T-helper 1 cell treated with Interleukin-12 subunit alpha and Interleukin-12 subunit beta and Interleukin-4 antibody, amounts not matched to agents 30 ng/mL and 1 ng/mL, for 36 hours (primary cell): ENCODE measurements around the gene AP3S1. TPM values are rescaled to one million over a fixed set of nuclear protein-coding genes. Genes with fewer than 3 reads are reported as not detected.

ENCODE experiments used
- intact Hi-C: fragments of 100-400 bp; cut with micrococcal nuclease; formaldehyde crosslinking; loops from one replicate; pipeline ENCODE4 v1.15.1; 2024
- total RNA-seq: library from RNA; stranded (reverse); gene quantifications from 2 replicates; pipeline ENCODE4 v1.2.3, GENCODE V29; 2022

AP3S1 gene
- total RNA-seq, 1 donor from 2014 or later: 43.7 TPM

- intact Hi-C loops: no loop called here
Observed at GRCh38 chr5:115932991-115933390, 91.3 kb downstream of the AP3S1 start.

- intact Hi-C loops: no loop called here
Observed at GRCh38 chr5:115934388-115934974, 92.7 kb downstream of the AP3S1 start.

- intact Hi-C loops: no loop called here
Observed at GRCh38 chr5:115936031-115936430, 94.3 kb downstream of the AP3S1 start.

- intact Hi-C loops: no loop called here
Observed at GRCh38 chr5:115939059-115939458, 97.3 kb downstream of the AP3S1 start.

- intact Hi-C loops: no loop called here
Observed at GRCh38 chr5:115940080-115940810, 98.5 kb downstream of the AP3S1 start.

- intact Hi-C loops: no loop called here
Observed at GRCh38 chr5:115941051-115941675, 99.4 kb downstream of the AP3S1 start.

- intact Hi-C loops: no loop called here
Observed at GRCh38 chr5:115944501-115944900, 102.8 kb downstream of the AP3S1 start.

- intact Hi-C loops: no loop called here
Observed at GRCh38 chr5:115946655-115947054, 104.9 kb downstream of the AP3S1 start.

- intact Hi-C loops: no loop called here
Observed at GRCh38 chr5:115947260-115947659, 105.5 kb downstream of the AP3S1 start.

GRCh38 chr5:115948091-115948534, 106.4 kb downstream of the AP3S1 start:
- intact Hi-C loops: no loop called here

GRCh38 chr5:115949096-115949495, 107.4 kb downstream of the AP3S1 start:
- intact Hi-C loops: no loop called here

GRCh38 chr5:115952588-115952987, 110.9 kb downstream of the AP3S1 start:
- intact Hi-C loops: loop anchor here (1.0 kb wide), 1 partner anchor 17 kb away; no protein-coding TSS in a partner anchor

GRCh38 chr5:115954144-115954543, 112.4 kb downstream of the AP3S1 start:
- intact Hi-C loops: no loop called here

GRCh38 chr5:115956957-115957356, 115.2 kb downstream of the AP3S1 start:
- intact Hi-C loops: no loop called here

GRCh38 chr5:115961381-115962238, 119.9 kb downstream of the AP3S1 start:
- intact Hi-C loops: loop anchor here (10.0 kb wide), 1 partner anchor 613 kb away; the partner anchor contains the start of gene SEMA6A

GRCh38 chr5:115962239-115962564, 120.5 kb downstream of the AP3S1 start, which contains the start of gene LVRN:
Gene LVRN, plus strand, starts transcription at chr5:115962475. Its CDS starts 143 bp downstream, at chr5:115962618.
- intact Hi-C loops: loop anchor here (10.0 kb wide), 1 partner anchor 613 kb away; the partner anchor contains the start of gene SEMA6A

- intact Hi-C loops: loop anchor here (10.0 kb wide), 1 partner anchor 612 kb away; the partner anchor contains the start of gene SEMA6A
Observed at GRCh38 chr5:115962565-115963402, 121.0 kb downstream of the AP3S1 start.

- intact Hi-C loops: loop anchor here (10.0 kb wide), 1 partner anchor 611 kb away; the partner anchor contains the start of gene SEMA6A
Observed at GRCh38 chr5:115963566-115963965, 121.8 kb downstream of the AP3S1 start.
